H9 (cell line): Measurements from ENCODE around the gene PHAX. TPM values are rescaled to one million over a fixed set of nuclear protein-coding genes. Genes with fewer than 3 reads are reported as not detected.

ENCODE experiments used
- DNase-seq: peaks from one replicate; pipeline ENCODE4 v3.0.0-alpha.2; 2017
- H2AFZ ChIP-seq: one replicate; pipeline ENCODE4 v1.6.1; 2013; ENCODE audit warnings: mild to moderate bottlenecking, low read length, control low read depth, moderate library complexity
- H2AK5ac ChIP-seq: 2 replicates; pipeline ENCODE4 v1.6.1; 2013; ENCODE audit warnings: low read length, control low read depth, mixed read lengths; ENCODE audit not compliant: insufficient read length
- H2BK120ac ChIP-seq: one replicate; pipeline ENCODE4 v1.6.1; 2013; ENCODE audit warnings: low read depth, mild to moderate bottlenecking, low read length, control low read depth, inconsistent platforms; ENCODE audit not compliant: poor library complexity, severe bottlenecking
- H2BK12ac ChIP-seq: 2 replicates; pipeline ENCODE4 v1.6.1; 2013; ENCODE audit warnings: low read length, control low read depth, mixed read lengths, low read depth; ENCODE audit not compliant: insufficient read length
- H2BK15ac ChIP-seq: 2 replicates; pipeline ENCODE4 v1.6.1; 2013; ENCODE audit warnings: low read depth, low read length, control low read depth
- H2BK20ac ChIP-seq: one replicate; pipeline ENCODE4 v1.6.1; 2013; ENCODE audit warnings: low read depth, mild to moderate bottlenecking, low read length, control low read depth, inconsistent platforms; ENCODE audit not compliant: poor library complexity, severe bottlenecking
- H2BK5ac ChIP-seq: 2 replicates; pipeline ENCODE4 v1.6.1; 2013; ENCODE audit warnings: low read length, control low read depth, mixed read lengths; ENCODE audit not compliant: insufficient read length
- H3K14ac ChIP-seq: 2 replicates; pipeline ENCODE4 v1.6.1; 2013; ENCODE audit warnings: low read length, control low read depth; ENCODE audit not compliant: insufficient read depth
- H3K18ac ChIP-seq: 2 replicates; pipeline ENCODE4 v1.6.1; 2013; ENCODE audit warnings: low read depth, mild to moderate bottlenecking, mixed read lengths, low read length, control low read depth; ENCODE audit not compliant: insufficient read length
- H3K23ac ChIP-seq: 2 replicates; pipeline ENCODE4 v1.6.1; 2013; ENCODE audit warnings: low read length, control low read depth, mixed read lengths, low read depth; ENCODE audit not compliant: insufficient read length
- H3K23me2 ChIP-seq: 2 replicates; pipeline ENCODE4 v1.6.1; 2013; ENCODE audit warnings: low read depth, mild to moderate bottlenecking, mixed read lengths, low read length, control low read depth; ENCODE audit not compliant: insufficient read length, poor library complexity, severe bottlenecking
- H3K27ac ChIP-seq: 2 replicates; pipeline ENCODE4 v1.5.1; 2013; ENCODE audit warnings: low read length, control low read depth, mixed read lengths, low read depth; ENCODE audit not compliant: insufficient read length
- H3K27me3 ChIP-seq: 2 replicates; pipeline ENCODE4 v1.6.1; 2013; ENCODE audit warnings: low read length, control low read depth, inconsistent platforms; ENCODE audit not compliant: insufficient read depth
- H3K4ac ChIP-seq: 2 replicates; pipeline ENCODE4 v1.6.1; 2013; ENCODE audit warnings: low read depth, mild to moderate bottlenecking, control low read depth, inconsistent platforms, low read length, moderate library complexity
- H3K4me1 ChIP-seq: 2 replicates; pipeline ENCODE4 v1.6.1; 2013; ENCODE audit warnings: low read length, control low read depth, inconsistent platforms; ENCODE audit not compliant: insufficient read depth
- H3K4me2 ChIP-seq: 2 replicates; pipeline ENCODE4 v1.6.1; 2013; ENCODE audit warnings: low read length, control low read depth, mixed read lengths; ENCODE audit not compliant: insufficient read length, insufficient read depth
- H3K56ac ChIP-seq: 2 replicates; pipeline ENCODE4 v1.6.1; 2013; ENCODE audit warnings: low read depth, mild to moderate bottlenecking, mixed read lengths, low read length, control low read depth; ENCODE audit not compliant: insufficient read length
- H3K79me1 ChIP-seq: 2 replicates; pipeline ENCODE4 v1.6.1; 2013; ENCODE audit warnings: low read depth, mild to moderate bottlenecking, moderate library complexity, low read length, control low read depth, inconsistent platforms; ENCODE audit not compliant: insufficient read depth, poor library complexity, severe bottlenecking
- H3K79me2 ChIP-seq: 2 replicates; pipeline ENCODE4 v1.6.1; 2013; ENCODE audit warnings: low read length, control low read depth, inconsistent platforms; ENCODE audit not compliant: insufficient read depth
- H3K9ac ChIP-seq: 2 replicates; pipeline ENCODE4 v1.6.1; 2013; ENCODE audit warnings: low read length, control low read depth, mixed read lengths; ENCODE audit not compliant: insufficient read length; ENCODE audit errors: extremely low read depth
- H3K9me3 ChIP-seq: one replicate; pipeline ENCODE4 v1.6.1; 2013; ENCODE audit warnings: low read depth, low read length, inconsistent platforms; ENCODE audit not compliant: control insufficient read depth
- H3T11ph ChIP-seq: one replicate; pipeline ENCODE4 v1.6.1; 2013; ENCODE audit warnings: mild to moderate bottlenecking, low read length, control low read depth, inconsistent platforms
- H4K20me1 ChIP-seq: one replicate; pipeline ENCODE4 v1.6.1; 2013; ENCODE audit not compliant: control insufficient read depth, insufficient read length, insufficient read depth
- H4K5ac ChIP-seq: 2 replicates; pipeline ENCODE4 v1.6.1; 2013; ENCODE audit warnings: low read depth, mild to moderate bottlenecking, mixed read lengths, low read length, control low read depth; ENCODE audit not compliant: insufficient read length
- H4K8ac ChIP-seq: replicated peaks from 2 replicates; pipeline ENCODE4 v1.6.1; 2013; ENCODE audit warnings: low read length, control low read depth, mixed read lengths, low read depth; ENCODE audit not compliant: insufficient read length
- H4K91ac ChIP-seq: 2 replicates; pipeline ENCODE4 v1.6.1; 2013; ENCODE audit warnings: low read depth, mild to moderate bottlenecking, moderate library complexity, mixed read lengths, low read length, control low read depth; ENCODE audit not compliant: insufficient read length
- H3K27ac Mint-ChIP-seq, 3 experiments: 2 replicates in 2 of 3; 3 replicates in 1 of 3; pipeline ENCODE4 v1.8.0; 2020 to 2021; ENCODE audit warnings: mixed read lengths in 3 of 3, mild to moderate bottlenecking in 1 of 3, moderate library complexity in 1 of 3
- H3K27me3 Mint-ChIP-seq: 2 replicates; pipeline ENCODE4 v1.8.0; 2021; ENCODE audit warnings: low read depth, mild to moderate bottlenecking, moderate library complexity, mixed read lengths
- H3K36me3 Mint-ChIP-seq, 3 experiments: 2 replicates in 2 of 3; 3 replicates in 1 of 3; pipeline ENCODE4 v1.8.0; 2020 to 2021; ENCODE audit warnings: low read depth in 3 of 3, mixed read lengths in 3 of 3; ENCODE audit not compliant: insufficient read depth in 1 of 3
- H3K4me1 Mint-ChIP-seq, 2 experiments: 2 replicates each; pipeline ENCODE4 v1.8.0; 2020; ENCODE audit warnings: mixed read lengths in 2 of 2
- H3K4me3 Mint-ChIP-seq, 2 experiments: 2 replicates in 1 of 2; 3 replicates in 1 of 2; pipeline ENCODE4 v1.8.0; 2020 to 2021; ENCODE audit warnings: mild to moderate bottlenecking in 2 of 2, mixed read lengths in 2 of 2, moderate library complexity in 1 of 2
- H3K9me3 Mint-ChIP-seq, 2 experiments: 2 replicates in 1 of 2; 3 replicates in 1 of 2; pipeline ENCODE4 v1.8.0; 2020; ENCODE audit warnings: mild to moderate bottlenecking in 2 of 2, mixed read lengths in 2 of 2, moderate library complexity in 1 of 2
- CTCF ChIP-seq: fragments of 200-600 bp; sonication (generic); conservative IDR thresholded peaks from 3 replicates; pipeline ENCODE4 v1.8.0; 2021; ENCODE audit warnings: antibody characterized with exemption, mild to moderate bottlenecking
- WGBS: extraction: QIAGEN DNeasy Blood & Tissue Kit; methylation state at CpG from one replicate; pipeline ENCODE4 v1.1.7; 2013; ENCODE audit warnings: missing lambda C conversion rate, low lambda C conversion rate, mixed read lengths; ENCODE audit not compliant: insufficient read length; ENCODE audit errors: extremely low coverage; 5-methylcytosine and 5-hydroxymethylcytosine counted together
- total RNA-seq: library from RNA; stranded (reverse); gene quantifications from 2 replicates; pipeline ENCODE4 v1.2.1, GENCODE V29; 2021

Gene PHAX
- total RNA-seq, 1 experiment from 2014 or later = 65.6 TPM

GRCh38 chr5:126562823-126563222, 37.9 kb upstream of the PHAX start:
- no peaks in the 10 kb centered on the region for H4K20me1 ChIP-seq
- no peaks in the 10 kb centered on the region for H3K9me3 Mint-ChIP-seq
- TF ChIP-seq CTCF = no peak
- H3K4me1 ChIP-seq = no peaks in the 10 kb centered on the region; the same call in 1 of the 2 replicates
- H3K27me3 ChIP-seq = no peaks in the 10 kb centered on the region
- H2AK5ac ChIP-seq = no peak overlapping the region
- H3K9ac ChIP-seq = no peak overlapping the region
- H2BK20ac ChIP-seq = no peak overlapping the region
- H4K5ac ChIP-seq = no peak overlapping the region
- no peak overlapping the region for H4K8ac ChIP-seq
- H3K4ac ChIP-seq = no peak overlapping the region
- H3K27me3 Mint-ChIP-seq = no peaks in the 10 kb centered on the region
- no peak overlapping the region for H3K27ac ChIP-seq
- no peaks in the 10 kb centered on the region for H3K9me3 ChIP-seq
- H2BK12ac ChIP-seq = no peak overlapping the region
- 100% methylated on average over 1 of the region's 2 CpGs for WGBS
- H2BK15ac ChIP-seq = no peak overlapping the region
- H3K79me1 ChIP-seq = no peaks in the 10 kb centered on the region
- H2BK5ac ChIP-seq = no peak overlapping the region
- peaks cover 34 to 65% (median 63%) of the 10 kb centered on the region in 3 experiments; a peak in 6 of 7 replicates for H3K36me3 Mint-ChIP-seq
- no peak overlapping the region for H3K14ac ChIP-seq
- H3K23me2 ChIP-seq = no peaks in the 10 kb centered on the region
- peaks cover 3 to 6% of the 10 kb centered on the region in 2 experiments; a peak in 1 of 4 replicates for H3K4me1 Mint-ChIP-seq
- no peak overlapping the region for H3K56ac ChIP-seq
- H3K79me2 ChIP-seq = no peaks in the 10 kb centered on the region
- H3K4me3 Mint-ChIP-seq = no peak overlapping the region
- H3K23ac ChIP-seq = no peak overlapping the region
- no peak overlapping the region for H2AFZ ChIP-seq
- no peak overlapping the region for H3K18ac ChIP-seq
- no peak overlapping the region for H4K91ac ChIP-seq
- no peak for DNase-seq
- no peak overlapping the region for H3K27ac Mint-ChIP-seq
- H2BK120ac ChIP-seq = no peak overlapping the region
- no peak overlapping the region for H3K4me2 ChIP-seq
- no peak overlapping the region for H3T11ph ChIP-seq
